HepG2 (cell line): ENCODE data around the gene CCDC30. TPM values are rescaled to one million over a fixed set of nuclear protein-coding genes. Genes with fewer than 3 reads are reported as not detected.

ENCODE experiments used
- AHDC1 ChIP-seq: sonication (generic); formaldehyde crosslinking; IDR thresholded peaks from 2 replicates; pipeline ENCODE4 v1.5.1; 2020; ENCODE audit warnings: mild to moderate bottlenecking, missing genetic modification reagents, borderline replicate concordance
- ARID2 ChIP-seq: sonication (generic); formaldehyde crosslinking; IDR thresholded peaks from 2 replicates; pipeline ENCODE4 v1.8.1; 2022; ENCODE audit warnings: mild to moderate bottlenecking, missing genetic modification reagents, borderline replicate concordance
- ARID3A ChIP-seq: IDR thresholded peaks from 2 replicates; pipeline ENCODE4 v1.6.1; 2012; ENCODE audit warnings: low read depth, low read length, improper control_type of control experiment
- ARID5B ChIP-seq: IDR thresholded peaks from 2 replicates; pipeline ENCODE4 v1.4.0; 2020; ENCODE audit warnings: mild to moderate bottlenecking, missing genetic modification reagents
- CEBPB ChIP-seq: IDR thresholded peaks from 2 replicates; pipeline ENCODE4 v1.6.1; 2011; ENCODE audit warnings: low read depth, low read length, improper control_type of control experiment, borderline replicate concordance
- CEBPG ChIP-seq: IDR thresholded peaks from 2 replicates; pipeline ENCODE4 v1.6.1; 2016
- CHD4 ChIP-seq: fragments of 200-600 bp; sonication (generic); IDR thresholded peaks from 2 replicates; pipeline ENCODE4 v1.7.0; 2017; ENCODE audit warnings: mild to moderate bottlenecking, low read length, borderline replicate concordance
- CREB1 ChIP-seq, 2 experiments: fragments of 450-650 bp in 1 of 2; IDR thresholded peaks; 2 replicates each; pipeline ENCODE4 v1.6.1; 2016 to 2017; ENCODE audit warnings: control low read depth in 1 of 2, mild to moderate bottlenecking in 1 of 2, missing compliant biosample characterization in 1 of 2, missing genetic modification characterization in 1 of 2
- FOXP1 ChIP-seq, 2 experiments: fragments of 450-650 bp in 1 of 2; IDR thresholded peaks; 2 replicates each; pipeline ENCODE4 v1.6.1; 2017 to 2018; ENCODE audit warnings: antibody characterized with exemption in 1 of 2
- GATAD2A ChIP-seq: IDR thresholded peaks from 2 replicates; pipeline ENCODE4 v1.6.1; 2016
- GFI1 ChIP-seq: sonication (generic); formaldehyde crosslinking; IDR thresholded peaks from 2 replicates; pipeline ENCODE4 v1.5.0; 2020; ENCODE audit warnings: missing genetic modification reagents, mild to moderate bottlenecking, borderline replicate concordance
- HOXA7 ChIP-seq: sonication (generic); formaldehyde crosslinking; IDR thresholded peaks from 2 replicates; pipeline ENCODE4 v1.8.1; 2022; ENCODE audit warnings: mild to moderate bottlenecking, missing genetic modification reagents, moderate library complexity
- NCOA2 ChIP-seq: sonication (generic); formaldehyde crosslinking; IDR thresholded peaks from 2 replicates; pipeline ENCODE4 v1.8.0; 2022; ENCODE audit warnings: inconsistent platforms
- PCBP2 ChIP-seq: fragments of 200-400 bp; formaldehyde crosslinking; optimal IDR thresholded peaks from 2 replicates; pipeline ENCODE3; 2018; ENCODE audit warnings: low read length, low read depth; ENCODE audit not compliant: poor library complexity, severe bottlenecking
- SALL1 ChIP-seq: sonication (generic); formaldehyde crosslinking; IDR thresholded peaks from 2 replicates; pipeline ENCODE4 v1.8.0; 2022; ENCODE audit warnings: mild to moderate bottlenecking, missing genetic modification reagents
- TCF12 ChIP-seq, 2 experiments: fragments of 450-650 bp in 1 of 2; sonication (generic) in 1 of 2; formaldehyde crosslinking in 1 of 2; IDR thresholded peaks; 2 replicates each; pipeline versions ENCODE4 v1.6.1 to v1.8.0; 2017 to 2022; ENCODE audit warnings: antibody characterized with exemption in 1 of 2, mild to moderate bottlenecking in 1 of 2, missing genetic modification reagents in 1 of 2, moderate library complexity in 1 of 2
- TEAD3 ChIP-seq: optimal IDR thresholded peaks from 2 replicates; pipeline ENCODE3; 2016; ENCODE audit warnings: borderline replicate concordance
- ZFP90 ChIP-seq: sonication (generic); formaldehyde crosslinking; IDR thresholded peaks from 2 replicates; pipeline ENCODE4 v1.8.0; 2022; ENCODE audit warnings: missing genetic modification reagents, mild to moderate bottlenecking, inconsistent platforms, borderline replicate concordance
- ZNF138 ChIP-seq: sonication (generic); formaldehyde crosslinking; IDR thresholded peaks from 2 replicates; pipeline ENCODE4 v1.5.0; 2020; ENCODE audit warnings: mild to moderate bottlenecking, low read depth, missing genetic modification reagents
- polyA plus RNA-seq, 8 experiments: library from polyadenylated mRNA; depleted of rRNA in 3 of 8; stranded (reverse) in 7 of 8; unstranded in 1 of 8; fragments of >200 nt; fragmentation: Illumina TruSeq in 4 of 8; extraction: Trizol in 4 of 8; gene quantifications; 2 replicates each; pipeline versions ENCODE4 v1.2.1 to v1.2.3, GENCODE V29; 2011 to 2016; ENCODE audit warnings: low read depth in 4 of 8, missing spikeins in 1 of 8, mixed read lengths in 1 of 8; ENCODE audit not compliant: insufficient read depth in 1 of 8
- total RNA-seq, 5 experiments: library from RNA; depleted of rRNA; stranded (reverse); fragments of >200 nt; fragmentation: Illumina TruSeq; extraction: Trizol; gene quantifications; 2 replicates each; pipeline ENCODE4 v1.2.3, GENCODE V29; 2016; ENCODE audit warnings: low read depth in 1 of 5

CCDC30 gene
- total and polyA plus RNA-seq, 2 of the 13 experiments (the other 11 are each of a cell fraction or from before 2014, with no cell fraction given) = 0.25 to 0.77 TPM

GRCh38 chr1:42620307-42620706 lies 157.2 kb downstream of the CCDC30 start (continued):
- TF ChIP-seq CEBPG (CRISPR knock-in tag) (peak; percentile 24; the same call in 1 of the 2 replicates), ZNF138 (CRISPR knock-in tag) (no peak), CHD4 (no peak), ARID2 (CRISPR knock-in tag) (no peak), GFI1 (CRISPR knock-in tag) (0 out of 2 replicates have a peak, but pooled peaks have one; percentile 23), CREB1 (IDR thresholded peaks at IDR 0.05) (no peak), CREB1 (CRISPR knock-in tag; IDR thresholded peaks at IDR 0.05) (0 out of 2 replicates have a peak, but pooled peaks have one; percentile 31), PCBP2 (no peak), FOXP1 (IDR thresholded peaks at IDR 0.05) (no peak), FOXP1 (CRISPR knock-in tag; IDR thresholded peaks at IDR 0.05) (peak; percentile 17; the same call in 1 of the 2 replicates), SALL1 (CRISPR knock-in tag) (peak; percentile 20; the same call in 1 of the 2 replicates), GATAD2A (peak; percentile 25; the same call in 1 of the 2 replicates), NCOA2 (CRISPR knock-in tag) (peak; percentile 66), AHDC1 (CRISPR knock-in tag) (peak; percentile 66; the same call in 1 of the 2 replicates), ARID5B (peak; percentile 77), ARID3A (peak; percentile 38; the same call in 1 of the 2 replicates), TCF12 (IDR thresholded peaks at IDR 0.05) (no peak), TCF12 (CRISPR knock-in tag; IDR thresholded peaks at IDR 0.05) (no peak), HOXA7 (CRISPR knock-in tag) (no peak), ZFP90 (CRISPR knock-in tag) (no peak), CEBPB (peak; percentile 20; the same call in 1 of the 2 replicates), TEAD3 (CRISPR knock-in tag) (peak; percentile 65)
